GM12875 (cell line): ENCODE data around the gene SLC45A3.

Experiments
- H3K4me3 ChIP-seq: one replicate; pipeline ENCODE4 v1.5.1; 2011; ENCODE audit warnings: low read depth, low read length, control low read depth
- CTCF ChIP-seq: IDR thresholded peaks from 2 replicates; pipeline ENCODE4 v1.5.1; 2011; ENCODE audit warnings: low read depth, mild to moderate bottlenecking, control low read depth, inconsistent platforms, low read length, moderate library complexity, borderline replicate concordance; ENCODE audit not compliant: insufficient read depth

Gene SLC45A3

GRCh38 chr1:205663286-205663936 lies 16.9 kb downstream of the SLC45A3 start:
- H3K4me3 ChIP-seq, result no peak overlapping the region
- TF ChIP-seq CTCF, result no peak

GRCh38 chr1:205662791-205663190 lies 17.5 kb downstream of the SLC45A3 start:
- no peak overlapping the region for H3K4me3 ChIP-seq
- TF ChIP-seq CTCF, result no peak

- no peak overlapping the region for H3K4me3 ChIP-seq
- no peak for TF ChIP-seq CTCF
Measured at GRCh38 chr1:205662135-205662738, 18.1 kb downstream of the SLC45A3 start.

- no peak overlapping the region for H3K4me3 ChIP-seq
- no peak for TF ChIP-seq CTCF
Measured at GRCh38 chr1:205661429-205662134, 18.7 kb downstream of the SLC45A3 start.

GRCh38 chr1:205660361-205660760 lies 19.9 kb downstream of the SLC45A3 start:
- no peak for TF ChIP-seq CTCF
- H3K4me3 ChIP-seq, result no peak overlapping the region

GRCh38 chr1:205658943-205659581 lies 21.2 kb downstream of the SLC45A3 start:
- peak; percentile 91 for TF ChIP-seq CTCF
- no peak overlapping the region for H3K4me3 ChIP-seq
